Liver (tissue), 9 donors: ENCODE data around the gene PPP1R1B. TPM values are rescaled to one million over a fixed set of nuclear protein-coding genes. Genes with fewer than 3 reads are reported as not detected.

Experiments
- DNase-seq: peaks from one replicate; pipeline ENCODE4 v3.0.0-alpha.2; 2017; ENCODE audit warnings: low spot score
- H3K27ac ChIP-seq, 2 donors: one replicate each; pipeline ENCODE4 v1.7.0; 2013; ENCODE audit warnings: inconsistent platforms in 2 of 2, low read length in 2 of 2, control low read depth in 1 of 2, low read depth in 1 of 2, mild to moderate bottlenecking in 1 of 2
- H3K27me3 ChIP-seq, 4 donors: one replicate each; pipeline versions ENCODE4 v1.6.1 to v1.7.0; 2013; ENCODE audit warnings: low read length in 3 of 4, inconsistent platforms in 1 of 4, mild to moderate bottlenecking in 1 of 4, moderate library complexity in 1 of 4; ENCODE audit not compliant: control insufficient read depth in 4 of 4, insufficient read depth in 4 of 4
- H3K36me3 ChIP-seq, 4 donors: one replicate each; pipeline versions ENCODE4 v1.6.1 to v1.7.0; 2013; ENCODE audit warnings: low read length in 3 of 4, mild to moderate bottlenecking in 3 of 4, low read depth in 1 of 4, moderate library complexity in 1 of 4; ENCODE audit not compliant: control insufficient read depth in 4 of 4, insufficient read depth in 3 of 4
- H3K4me1 ChIP-seq, 4 donors: one replicate each; pipeline versions ENCODE4 v1.6.1 to v1.7.0; 2013; ENCODE audit warnings: low read length in 3 of 4, mild to moderate bottlenecking in 3 of 4, moderate library complexity in 1 of 4; ENCODE audit not compliant: control insufficient read depth in 4 of 4, insufficient read depth in 4 of 4
- H3K4me3 ChIP-seq, 3 donors: one replicate each; pipeline versions ENCODE4 v1.6.1 to v1.7.0; 2013; ENCODE audit warnings: low read length in 3 of 3, control low read depth in 1 of 3, low read depth in 1 of 3, mild to moderate bottlenecking in 1 of 3
- H3K9ac ChIP-seq, 2 donors: one replicate each; pipeline ENCODE4 v1.7.0; 2013; ENCODE audit warnings: low read length in 2 of 2, mild to moderate bottlenecking in 2 of 2, moderate library complexity in 2 of 2, control low read depth in 1 of 2, low read depth in 1 of 2
- H3K9me3 ChIP-seq, 4 donors: one replicate each; pipeline versions ENCODE4 v1.6.1 to v1.7.0; 2013; ENCODE audit warnings: low read length in 3 of 4; ENCODE audit not compliant: control insufficient read depth in 4 of 4
- FOXA1 ChIP-seq: IDR thresholded peaks from 2 replicates; pipeline ENCODE4 v1.6.1; 2016; ENCODE audit warnings: antibody characterized with exemption
- GABPA ChIP-seq, 2 donors: IDR thresholded peaks in 1 of 2; conservative IDR thresholded peaks in 1 of 2; 2 replicates each; pipeline ENCODE4 v1.6.1; 2016; ENCODE audit warnings: antibody characterized with exemption in 2 of 2, mild to moderate bottlenecking in 1 of 2, moderate library complexity in 1 of 2
- HNF4A ChIP-seq, 2 donors: conservative IDR thresholded peaks; 2 replicates each; pipeline ENCODE4 v1.6.1; 2016; ENCODE audit warnings: antibody characterized with exemption in 2 of 2, mild to moderate bottlenecking in 2 of 2
- HNF4G ChIP-seq: IDR thresholded peaks from 2 replicates; pipeline ENCODE4 v1.6.1; 2016; ENCODE audit warnings: antibody characterized with exemption
- JUND ChIP-seq, 2 donors: IDR thresholded peaks; 2 replicates each; pipeline ENCODE4 v1.6.1; 2016; ENCODE audit warnings: antibody characterized with exemption in 2 of 2
- NR2F2 ChIP-seq: IDR thresholded peaks from 2 replicates; pipeline ENCODE4 v1.6.1; 2016; ENCODE audit warnings: antibody characterized with exemption
- RAD21 ChIP-seq, 2 donors: IDR thresholded peaks; 2 replicates each; pipeline ENCODE4 v1.6.1; 2016; ENCODE audit warnings: antibody characterized with exemption in 2 of 2, mild to moderate bottlenecking in 2 of 2
- REST ChIP-seq: IDR thresholded peaks from 2 replicates; pipeline ENCODE4 v1.6.1; 2016; ENCODE audit warnings: antibody characterized with exemption, mild to moderate bottlenecking
- RXRA ChIP-seq, 2 donors: IDR thresholded peaks; 2 replicates each; pipeline ENCODE4 v1.6.1; 2017 to 2018; ENCODE audit warnings: antibody characterized with exemption in 2 of 2, mild to moderate bottlenecking in 1 of 2
- SP1 ChIP-seq: IDR thresholded peaks from 2 replicates; pipeline ENCODE4 v1.6.1; 2018; ENCODE audit warnings: antibody characterized with exemption, mild to moderate bottlenecking
- TAF1 ChIP-seq: conservative IDR thresholded peaks from 2 replicates; pipeline ENCODE4 v1.6.1; 2016; ENCODE audit warnings: antibody characterized with exemption, mild to moderate bottlenecking
- YY1 ChIP-seq: IDR thresholded peaks from 2 replicates; pipeline ENCODE4 v1.6.1; 2016; ENCODE audit warnings: antibody characterized with exemption, mild to moderate bottlenecking
- ZBTB33 ChIP-seq: IDR thresholded peaks from 2 replicates; pipeline ENCODE4 v1.6.1; 2016; ENCODE audit warnings: antibody characterized with exemption
- WGBS: extraction: QIAGEN DNeasy Blood & Tissue Kit; methylation state at CpG from one replicate; pipeline ENCODE4 v1.1.7; 2013; 5-methylcytosine and 5-hydroxymethylcytosine counted together
- polyA plus RNA-seq, 2 donors: library from polyadenylated mRNA; stranded (reverse) in 1 of 2; unstranded in 1 of 2; fragments of 200-250 nt in 1 of 2; fragments of >200 nt in 1 of 2; fragmentation: Nextera tagmentation in 1 of 2; extraction: Ambion mirVana in 1 of 2; gene quantifications; one replicate each; pipeline versions ENCODE4 v1.2.1 to v1.2.3, GENCODE V29; 2013 to 2015
- total RNA-seq, 2 donors: library from RNA; depleted of rRNA; stranded (reverse); fragments of >200 nt; gene quantifications; one replicate each; pipeline ENCODE4 v1.2.3, GENCODE V29; 2014
- TF ChIP-seq, protein P1 (sequence below): fragments of 150-350 bp; IDR thresholded peaks from 2 replicates; pipeline ENCODE4 v1.5.1; 2017; ENCODE audit warnings: improper control_type of control experiment, low read depth, low read length; ENCODE audit not compliant: missing input control
- TF ChIP-seq, protein P2 (sequence below): IDR thresholded peaks from 2 replicates; pipeline ENCODE4 v1.6.1; 2016; ENCODE audit warnings: antibody characterized with exemption
- donor health status: healthy.
- donor health status: healthy.
- donor health status: healthy.
- donor health status: healthy.
- donor health status: healthy.

PPP1R1B gene
- total and polyA plus RNA-seq, 4 donors = 0.14 TPM; not detected in 3

- H3K9ac ChIP-seq = no peak overlapping the region
- TF ChIP-seq NR2F2 = peak; percentile 80
- TF ChIP-seq, protein P1, sequence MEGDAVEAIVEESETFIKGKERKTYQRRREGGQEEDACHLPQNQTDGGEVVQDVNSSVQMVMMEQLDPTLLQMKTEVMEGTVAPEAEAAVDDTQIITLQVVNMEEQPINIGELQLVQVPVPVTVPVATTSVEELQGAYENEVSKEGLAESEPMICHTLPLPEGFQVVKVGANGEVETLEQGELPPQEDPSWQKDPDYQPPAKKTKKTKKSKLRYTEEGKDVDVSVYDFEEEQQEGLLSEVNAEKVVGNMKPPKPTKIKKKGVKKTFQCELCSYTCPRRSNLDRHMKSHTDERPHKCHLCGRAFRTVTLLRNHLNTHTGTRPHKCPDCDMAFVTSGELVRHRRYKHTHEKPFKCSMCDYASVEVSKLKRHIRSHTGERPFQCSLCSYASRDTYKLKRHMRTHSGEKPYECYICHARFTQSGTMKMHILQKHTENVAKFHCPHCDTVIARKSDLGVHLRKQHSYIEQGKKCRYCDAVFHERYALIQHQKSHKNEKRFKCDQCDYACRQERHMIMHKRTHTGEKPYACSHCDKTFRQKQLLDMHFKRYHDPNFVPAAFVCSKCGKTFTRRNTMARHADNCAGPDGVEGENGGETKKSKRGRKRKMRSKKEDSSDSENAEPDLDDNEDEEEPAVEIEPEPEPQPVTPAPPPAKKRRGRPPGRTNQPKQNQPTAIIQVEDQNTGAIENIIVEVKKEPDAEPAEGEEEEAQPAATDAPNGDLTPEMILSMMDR = no peak
- peak overlapping the region; percentile 5 to 25 for H3K27ac ChIP-seq
- no peaks in the 10 kb centered on the region for H3K27me3 ChIP-seq
- DNase-seq = no peak
- H3K4me3 ChIP-seq = no peak overlapping the region
- H3K36me3 ChIP-seq = peaks cover 0 to 16% (median 4%) of the 10 kb centered on the region in 4 donors
- H3K9me3 ChIP-seq = no peaks in the 10 kb centered on the region
- 68% methylated on average over 15 of the region's 15 CpGs for WGBS
- peaks cover 11 to 44% (median 34%) of the 10 kb centered on the region in 4 donors for H3K4me1 ChIP-seq
These were observed 32.7 kb downstream of the PPP1R1B start for GRCh38 chr17:39659279-39660010.

GRCh38 chr17:39660011-39660360 is 33.2 kb downstream of the PPP1R1B start:
- peak overlapping the region in 1 of 2 donors; percentile 25 for H3K27ac ChIP-seq
- no peak overlapping the region for H3K4me3 ChIP-seq
- no peaks in the 10 kb centered on the region for H3K9me3 ChIP-seq
- peaks cover 0 to 16% (median 4%) of the 10 kb centered on the region in 4 donors for H3K36me3 ChIP-seq
- H3K4me1 ChIP-seq = peaks cover 11 to 49% (median 39%) of the 10 kb centered on the region in 4 donors
- no peak overlapping the region for H3K9ac ChIP-seq
- 87% methylated on average over 5 of the region's 5 CpGs for WGBS
- TF ChIP-seq JUND (IDR thresholded peaks at IDR 0.05) (no peak), HNF4G (no peak), NR2F2 (no peak), RAD21 (IDR thresholded peaks at IDR 0.05) (no peak), HNF4A (conservative IDR thresholded peaks at IDR 0.05) (no peak), SP1 (no peak), GABPA (IDR thresholded peaks at IDR 0.05 in 1 of 2, conservative IDR thresholded peaks at IDR 0.05 in 1 of 2) (no peak), TAF1 (no peak), ZBTB33 (no peak), RXRA (IDR thresholded peaks at IDR 0.05) (no peak), REST (no peak), YY1 (no peak), FOXA1 (no peak)
- TF ChIP-seq, protein P2, sequence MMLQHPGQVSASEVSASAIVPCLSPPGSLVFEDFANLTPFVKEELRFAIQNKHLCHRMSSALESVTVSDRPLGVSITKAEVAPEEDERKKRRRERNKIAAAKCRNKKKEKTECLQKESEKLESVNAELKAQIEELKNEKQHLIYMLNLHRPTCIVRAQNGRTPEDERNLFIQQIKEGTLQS = no peak
- TF ChIP-seq, protein P1 = no peak
- H3K27me3 ChIP-seq = no peaks in the 10 kb centered on the region
- no peak for DNase-seq
